HG02798 (cell line): ENCODE results near the gene GRHL3.

ENCODE experiments used
- ATAC-seq: cut with Tn5 transposase; IDR thresholded peaks from one replicate; pipeline ENCODE4 v1.9.1; 2021; ENCODE audit warnings: mild to moderate bottlenecking; ENCODE audit not compliant: unreplicated experiment, poor library complexity

The GRHL3 gene

GRCh38 chr1:24390924-24391782 lies 72.0 kb downstream of the GRHL3 start:
- ATAC-seq = peak; percentile 46

GRCh38 chr1:24391882-24392603 lies 72.9 kb downstream of the GRHL3 start:
- ATAC-seq = peak; percentile 73

GRCh38 chr1:24392604-24392946 lies 73.4 kb downstream of the GRHL3 start:
- ATAC-seq = no peak

- peak; percentile 28 for ATAC-seq
Observed at GRCh38 chr1:24392982-24393650, 74.0 kb downstream of the GRHL3 start.

- ATAC-seq = no peak
Observed at GRCh38 chr1:24393892-24394291, 74.7 kb downstream of the GRHL3 start.

- ATAC-seq = no peak
Observed at GRCh38 chr1:24400065-24400464, 80.9 kb downstream of the GRHL3 start.

- ATAC-seq = no peak
Observed at GRCh38 chr1:24403806-24404205, 84.6 kb downstream of the GRHL3 start.
